ENCODE measurements around the gene SMYD1. TPM values are rescaled to one million over a fixed set of nuclear protein-coding genes. Genes with fewer than 3 reads are reported as not detected.

SMYD1 gene
- total and polyA plus RNA-seq, 10 of the 15 experiments (the other 5 are each of a cell fraction or from before 2014, with no cell fraction given): 0.09 TPM; not detected in 9

DNA sequence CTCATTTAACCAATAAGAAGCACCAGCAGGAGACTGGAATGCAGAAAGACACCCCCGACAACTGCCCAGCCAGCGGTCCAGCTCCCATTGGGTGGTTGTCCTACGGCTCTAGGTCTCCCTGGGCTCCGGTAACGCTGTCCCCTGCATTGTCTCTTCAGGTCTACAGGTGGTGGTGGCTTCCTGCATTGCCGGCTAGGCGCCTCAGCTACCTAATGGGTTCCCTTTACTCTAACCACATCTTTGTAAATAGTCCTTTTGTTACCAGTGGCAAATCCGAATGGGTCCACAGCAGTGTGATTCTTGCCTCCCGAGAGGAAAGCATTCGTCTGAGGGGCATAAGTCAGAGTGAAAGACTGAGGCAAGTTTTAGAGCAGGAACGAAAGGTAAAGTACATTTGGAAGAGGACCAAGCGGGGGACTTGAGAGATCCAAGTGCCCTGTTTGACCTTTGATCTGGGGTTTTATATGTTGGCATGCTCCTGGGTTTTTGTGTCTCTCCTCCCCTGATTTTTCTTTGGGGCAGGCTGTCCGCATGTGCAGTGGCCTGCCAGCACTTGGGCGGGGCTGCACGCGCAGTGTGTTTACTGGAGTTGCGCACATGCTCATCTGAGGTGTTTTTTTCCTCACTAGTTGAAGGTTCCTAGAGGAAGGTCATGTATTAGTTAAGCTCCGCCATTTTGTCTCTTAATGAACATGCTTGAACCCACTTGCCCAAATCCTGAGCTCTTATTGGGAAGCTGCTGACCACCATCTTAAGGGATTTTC is 49.2 kb downstream of the SMYD1 start (continued):
- TF ChIP-seq PML (IDR thresholded peaks at IDR 0.05; ENCODE audit: low read length): no peak
- no peak for TF ChIP-seq ATF7 (IDR thresholded peaks at IDR 0.05; ENCODE audit: low read depth)
- TF ChIP-seq, protein P1, sequence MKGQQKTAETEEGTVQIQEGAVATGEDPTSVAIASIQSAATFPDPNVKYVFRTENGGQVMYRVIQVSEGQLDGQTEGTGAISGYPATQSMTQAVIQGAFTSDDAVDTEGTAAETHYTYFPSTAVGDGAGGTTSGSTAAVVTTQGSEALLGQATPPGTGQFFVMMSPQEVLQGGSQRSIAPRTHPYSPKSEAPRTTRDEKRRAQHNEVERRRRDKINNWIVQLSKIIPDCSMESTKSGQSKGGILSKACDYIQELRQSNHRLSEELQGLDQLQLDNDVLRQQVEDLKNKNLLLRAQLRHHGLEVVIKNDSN (IDR thresholded peaks at IDR 0.05; ENCODE audit: borderline replicate concordance, extremely low read length, insufficient read depth, low read depth, low read length): no peak
- no peak for TF ChIP-seq LARP7 (IDR thresholded peaks at IDR 0.05)
- TF ChIP-seq POLR2AphosphoS2 (IDR thresholded peaks at IDR 0.05; ENCODE audit: low read depth, low read length): no peak
- no peak for TF ChIP-seq HDAC2 (IDR thresholded peaks at IDR 0.05)
- no peak for TF ChIP-seq BRCA1 (IDR thresholded peaks at IDR 0.05; ENCODE audit: low read depth, low read length)
- TF ChIP-seq ZNF622 (IDR thresholded peaks at IDR 0.05): no peak
- TF ChIP-seq, protein P2, sequence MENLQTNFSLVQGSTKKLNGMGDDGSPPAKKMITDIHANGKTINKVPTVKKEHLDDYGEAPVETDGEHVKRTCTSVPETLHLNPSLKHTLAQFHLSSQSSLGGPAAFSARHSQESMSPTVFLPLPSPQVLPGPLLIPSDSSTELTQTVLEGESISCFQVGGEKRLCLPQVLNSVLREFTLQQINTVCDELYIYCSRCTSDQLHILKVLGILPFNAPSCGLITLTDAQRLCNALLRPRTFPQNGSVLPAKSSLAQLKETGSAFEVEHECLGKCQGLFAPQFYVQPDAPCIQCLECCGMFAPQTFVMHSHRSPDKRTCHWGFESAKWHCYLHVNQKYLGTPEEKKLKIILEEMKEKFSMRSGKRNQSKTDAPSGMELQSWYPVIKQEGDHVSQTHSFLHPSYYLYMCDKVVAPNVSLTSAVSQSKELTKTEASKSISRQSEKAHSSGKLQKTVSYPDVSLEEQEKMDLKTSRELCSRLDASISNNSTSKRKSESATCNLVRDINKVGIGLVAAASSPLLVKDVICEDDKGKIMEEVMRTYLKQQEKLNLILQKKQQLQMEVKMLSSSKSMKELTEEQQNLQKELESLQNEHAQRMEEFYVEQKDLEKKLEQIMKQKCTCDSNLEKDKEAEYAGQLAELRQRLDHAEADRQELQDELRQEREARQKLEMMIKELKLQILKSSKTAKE (IDR thresholded peaks at IDR 0.05; ENCODE audit: low read depth, poor library complexity, severe bottlenecking): no peak
- TF ChIP-seq RAD51 (IDR thresholded peaks at IDR 0.05): no peak
- TF ChIP-seq STAT3 (IDR thresholded peaks at IDR 0.05; ENCODE audit: low read depth, low read length): no peak

Measured in GM12878 (cell line).